OCI-LY3 (cell line): ENCODE measurements around the gene TREM2.
A peak's percentile ranks its signal among the peaks of the same experiment; 100 is the strongest.

Experiments
- H2AFZ ChIP-seq: fragments of 200-600, 300-600 bp; shearing (Covaris generic); 2 replicates; pipeline ENCODE4 v1.6.0; 2014; ENCODE audit warnings: antibody characterized with exemption, low read depth, low read length
- H3K27ac ChIP-seq: fragments of 200-600, 300-600 bp; sonication (generic); 2 replicates; pipeline ENCODE4 v1.5.1; 2014; ENCODE audit warnings: mild to moderate bottlenecking, low read length, moderate library complexity, mixed read lengths
- H3K27me3 ChIP-seq: fragments of 200-600, 300-600 bp; sonication (generic); 2 replicates; pipeline ENCODE4 v1.6.1; 2014; ENCODE audit warnings: low read depth, low read length, mixed read lengths
- H3K36me3 ChIP-seq: fragments of 200-600, 300-600 bp; sonication (generic); replicated peaks from 2 replicates; pipeline ENCODE3; 2014; ENCODE audit warnings: low read depth, low read length, mixed read lengths
- H3K4me1 ChIP-seq: fragments of 300-600, 200-600 bp; sonication (generic); 2 replicates; pipeline ENCODE4 v1.6.1; 2014; ENCODE audit warnings: low read length, mixed read lengths
- H3K4me2 ChIP-seq: fragments of 200-600, 300-600 bp; sonication (generic); 2 replicates; pipeline ENCODE4 v1.6.1; 2014; ENCODE audit warnings: low read length, mixed read lengths
- H3K4me3 ChIP-seq: fragments of 300-600, 200-600 bp; sonication (generic); 2 replicates; pipeline ENCODE4 v1.5.1; 2014; ENCODE audit warnings: antibody characterized with exemption, mild to moderate bottlenecking, low read length, moderate library complexity
- H3K79me2 ChIP-seq: fragments of 300-600, 200-600 bp; shearing (Covaris generic); 2 replicates; pipeline ENCODE4 v1.6.1; 2014; ENCODE audit warnings: mild to moderate bottlenecking, low read length, mixed read lengths
- H3K9ac ChIP-seq: fragments of 300-600, 200-600 bp; shearing (Covaris generic); 2 replicates; pipeline ENCODE4 v1.6.0; 2014; ENCODE audit warnings: mild to moderate bottlenecking, low read length, moderate library complexity
- H3K9me3 ChIP-seq: fragments of 200-600, 300-600 bp; shearing (Covaris generic); 2 replicates; pipeline ENCODE4 v1.6.1; 2014; ENCODE audit warnings: low read length, mixed read lengths; ENCODE audit not compliant: insufficient read depth
- H4K20me1 ChIP-seq: fragments of 200-600, 300-600 bp; sonication (generic); 2 replicates; pipeline ENCODE4 v1.6.1; 2016; ENCODE audit warnings: low read length, mixed read lengths; ENCODE audit not compliant: insufficient read depth
- CTCF ChIP-seq: fragments of 200-600, 300-600 bp; sonication (generic); IDR thresholded peaks from 2 replicates; pipeline ENCODE4 v1.5.1; 2014; ENCODE audit warnings: antibody characterized with exemption, low read length, low read depth
- EZH2phosphoT487 ChIP-seq: fragments of 200-600 bp; shearing (Covaris generic); IDR thresholded peaks from 2 replicates; pipeline ENCODE4 v1.6.1; 2018; ENCODE audit warnings: antibody characterized with exemption, mixed run types, low read depth

Gene TREM2

GRCh38 chr6:41177287-41177686, 14.4 kb upstream of the TREM2 start:
- Histone ChIP-seq H3K79me2 (no peaks in the 10 kb centered on the region), H3K27me3 (0 out of 2 replicates have a peak, but pooled peaks cover 4% of the 10 kb centered on the region), H3K9ac (no peak overlapping the region), H4K20me1 (no peaks in the 10 kb centered on the region), H3K27ac (no peak overlapping the region), H3K36me3 (no peaks in the 10 kb centered on the region), H3K4me1 (peaks cover 12% of the 10 kb centered on the region), H3K4me3 (no peak overlapping the region), H3K4me2 (no peak overlapping the region), H2AFZ (no peak overlapping the region), H3K9me3 (no peaks in the 10 kb centered on the region)
- no peak for TF ChIP-seq EZH2phosphoT487
- TF ChIP-seq CTCF: no peak

GRCh38 chr6:41176189-41176588, 13.3 kb upstream of the TREM2 start:
- no peaks in the 10 kb centered on the region for H3K9me3 ChIP-seq
- no peak overlapping the region for H3K4me3 ChIP-seq
- peaks cover 11% of the 10 kb centered on the region for H3K4me1 ChIP-seq
- H3K79me2 ChIP-seq: no peaks in the 10 kb centered on the region
- H3K4me2 ChIP-seq: no peak overlapping the region
- H3K27ac ChIP-seq: no peak overlapping the region
- H3K36me3 ChIP-seq: no peaks in the 10 kb centered on the region
- H3K27me3 ChIP-seq: 0 out of 2 replicates have a peak, but pooled peaks cover 4% of the 10 kb centered on the region
- no peaks in the 10 kb centered on the region for H4K20me1 ChIP-seq
- no peak overlapping the region for H2AFZ ChIP-seq
- TF ChIP-seq CTCF: no peak
- no peak for TF ChIP-seq EZH2phosphoT487
- H3K9ac ChIP-seq: no peak overlapping the region

GRCh38 chr6:41175084-41175483, 12.2 kb upstream of the TREM2 start:
- Histone ChIP-seq H3K79me2 (no peaks in the 10 kb centered on the region), H3K36me3 (no peaks in the 10 kb centered on the region), H3K4me1 (peaks cover 11% of the 10 kb centered on the region), H3K4me3 (no peak overlapping the region), H4K20me1 (no peaks in the 10 kb centered on the region), H2AFZ (no peak overlapping the region), H3K4me2 (0 out of 2 replicates have a peak overlapping the region, but pooled peaks have one; percentile 4), H3K9ac (no peak overlapping the region), H3K27me3 (0 out of 2 replicates have a peak, but pooled peaks cover 4% of the 10 kb centered on the region), H3K9me3 (no peaks in the 10 kb centered on the region), H3K27ac (no peak overlapping the region)
- TF ChIP-seq CTCF (no peak), EZH2phosphoT487 (no peak)

GRCh38 chr6:41174610-41175009, 11.7 kb upstream of the TREM2 start:
- 0 out of 2 replicates have a peak, but pooled peaks cover 4% of the 10 kb centered on the region for H3K27me3 ChIP-seq
- H3K4me2 ChIP-seq: peak overlapping the region; percentile 4

More at GRCh38 chr6:41174610-41175009, 11.7 kb upstream of the TREM2 start:
- TF ChIP-seq CTCF (no peak), EZH2phosphoT487 (no peak)
- Histone ChIP-seq H3K9me3 (no peaks in the 10 kb centered on the region), H3K4me3 (no peak overlapping the region), H3K4me1 (peaks cover 11% of the 10 kb centered on the region), H3K9ac (no peak overlapping the region), H3K79me2 (no peaks in the 10 kb centered on the region), H4K20me1 (no peaks in the 10 kb centered on the region), H2AFZ (no peak overlapping the region), H3K36me3 (no peaks in the 10 kb centered on the region), H3K27ac (no peak overlapping the region)
